ENCODE results near the gene RAB3GAP1. TPM values are rescaled to one million over a fixed set of nuclear protein-coding genes. Genes with fewer than 3 reads are reported as not detected.

RAB3GAP1 gene
- total RNA-seq, 2 experiments from 2014 or later, result 40.2 to 63.6 TPM

DNA sequence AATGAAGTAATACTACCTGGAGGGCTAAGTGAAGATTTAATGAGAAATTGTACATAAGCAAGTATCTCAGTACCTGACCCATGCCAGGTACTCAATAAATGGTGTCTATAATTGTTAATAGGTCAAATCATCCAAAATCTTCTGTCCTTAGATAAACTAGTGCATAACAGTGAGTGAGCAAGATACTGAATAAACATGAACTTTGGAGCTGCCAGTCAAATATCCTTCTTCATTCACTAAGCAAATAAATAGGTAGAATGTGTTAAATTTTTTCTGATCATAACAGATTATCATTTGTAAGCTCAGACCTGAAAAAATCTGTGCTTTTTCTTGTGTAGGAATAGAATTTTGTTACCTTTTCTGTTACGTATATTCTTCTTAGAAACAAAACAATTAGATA lies 39.6 kb downstream of the RAB3GAP1 start:
- no TSS peak for BruUV-seq (replicated peaks)
- peaks cover 23% of the 10 kb centered on the region; the same call in 1 of the 2 replicates for H3K79me2 ChIP-seq (ENCODE audit: insufficient read depth, low read depth, low read length)

DNA sequence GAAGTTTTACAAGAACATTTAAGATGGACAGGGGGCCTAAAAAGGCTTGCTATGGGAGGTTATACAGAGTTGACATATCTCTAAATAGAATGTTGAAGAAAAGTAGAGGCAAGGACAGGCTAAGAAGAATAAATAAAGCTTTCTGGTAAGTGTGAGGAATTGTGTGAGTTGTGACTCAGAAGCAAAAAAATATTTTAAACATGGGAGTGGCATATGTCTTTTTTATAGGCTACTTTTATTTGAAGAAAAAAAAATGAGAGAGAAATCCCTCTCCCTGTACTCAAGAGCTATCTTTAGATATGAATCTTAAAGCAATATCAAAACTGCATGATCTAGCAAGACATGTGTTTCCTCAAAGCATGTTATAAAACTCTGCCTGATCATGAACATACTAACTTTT lies 41.1 kb downstream of the RAB3GAP1 start:
- no peak for DNase-seq (ENCODE audit: low spot score)
- intact Hi-C loops (cut with micrococcal nuclease; ENCODE audit: unreplicated experiment), result no loop called here
- Histone ChIP-seq H4K20me1 (ENCODE audit: insufficient read depth, low read length) (no peaks in the 10 kb centered on the region), H2AFZ (ENCODE audit: low read length) (no peak overlapping the region), H3K9me3 (ENCODE audit: low read length) (no peaks in the 10 kb centered on the region), H3K9me2 (ENCODE audit: insufficient read depth, low read length) (no peaks in the 10 kb centered on the region), H3K79me2 (ENCODE audit: insufficient read depth, low read depth, low read length) (peaks cover 13% of the 10 kb centered on the region; the same call in 1 of the 2 replicates), H3K27ac (ENCODE audit: low read depth, low read length, poor library complexity, severe bottlenecking) (no peak overlapping the region), H3K36me3 (ENCODE audit: insufficient read depth, low read length) (peaks cover 52% of the 10 kb centered on the region), H3K4me2 (ENCODE audit: low read length) (no peak overlapping the region), H3K4me3 (ENCODE audit: low read depth, low read length, poor library complexity, severe bottlenecking) (no peak overlapping the region), H3K4me1 (ENCODE audit: insufficient read depth, low read length, poor library complexity, severe bottlenecking) (no peaks in the 10 kb centered on the region)
- ChIA-PET CTCF (ENCODE audit: unreplicated experiment) (no interaction called here), POLR2A (interaction anchor here (0.7 to 1.3 kb wide), 4 partner anchors 11 to 624 kb away, joined by 3 to 4 read pairs (median 3); partner anchors contain the start of gene RAB3GAP1)
- no TSS peak for BruUV-seq (replicated peaks)
- no peak for TF ChIP-seq EZH2phosphoT487 (IDR thresholded peaks at IDR 0.05; ENCODE audit: borderline replicate concordance, low read depth, low read length)
- TF ChIP-seq, protein P1, sequence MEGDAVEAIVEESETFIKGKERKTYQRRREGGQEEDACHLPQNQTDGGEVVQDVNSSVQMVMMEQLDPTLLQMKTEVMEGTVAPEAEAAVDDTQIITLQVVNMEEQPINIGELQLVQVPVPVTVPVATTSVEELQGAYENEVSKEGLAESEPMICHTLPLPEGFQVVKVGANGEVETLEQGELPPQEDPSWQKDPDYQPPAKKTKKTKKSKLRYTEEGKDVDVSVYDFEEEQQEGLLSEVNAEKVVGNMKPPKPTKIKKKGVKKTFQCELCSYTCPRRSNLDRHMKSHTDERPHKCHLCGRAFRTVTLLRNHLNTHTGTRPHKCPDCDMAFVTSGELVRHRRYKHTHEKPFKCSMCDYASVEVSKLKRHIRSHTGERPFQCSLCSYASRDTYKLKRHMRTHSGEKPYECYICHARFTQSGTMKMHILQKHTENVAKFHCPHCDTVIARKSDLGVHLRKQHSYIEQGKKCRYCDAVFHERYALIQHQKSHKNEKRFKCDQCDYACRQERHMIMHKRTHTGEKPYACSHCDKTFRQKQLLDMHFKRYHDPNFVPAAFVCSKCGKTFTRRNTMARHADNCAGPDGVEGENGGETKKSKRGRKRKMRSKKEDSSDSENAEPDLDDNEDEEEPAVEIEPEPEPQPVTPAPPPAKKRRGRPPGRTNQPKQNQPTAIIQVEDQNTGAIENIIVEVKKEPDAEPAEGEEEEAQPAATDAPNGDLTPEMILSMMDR (conservative IDR thresholded peaks at IDR 0.05; ENCODE audit: low read length), result no peak

More for the DNA sequence above, 39.6 kb downstream of the RAB3GAP1 start:
- intact Hi-C loops (cut with micrococcal nuclease; ENCODE audit: unreplicated experiment), result no loop called here
- POLR2A ChIA-PET, result interaction anchor here (1.4 kb wide), 1 partner anchor 12 kb away, joined by 5 read pairs; no protein-coding TSS in a partner anchor
- TF ChIP-seq, protein P1 (conservative IDR thresholded peaks at IDR 0.05; ENCODE audit: low read length), result no peak
- no peaks in the 10 kb centered on the region for H3K9me2 ChIP-seq (ENCODE audit: insufficient read depth, low read length)
- no peak overlapping the region for H3K4me3 ChIP-seq (ENCODE audit: low read depth, low read length, poor library complexity, severe bottlenecking)
- H3K9me3 ChIP-seq (ENCODE audit: low read length), result no peaks in the 10 kb centered on the region
- no peak overlapping the region for H2AFZ ChIP-seq (ENCODE audit: low read length)
- CTCF ChIA-PET (ENCODE audit: unreplicated experiment), result interaction anchor here (0.5 kb wide), 1 partner anchor 42 kb away, joined by 4 read pairs; no protein-coding TSS in a partner anchor
- H3K36me3 ChIP-seq (ENCODE audit: insufficient read depth, low read length), result peaks cover 42% of the 10 kb centered on the region
- no peak overlapping the region for H3K27ac ChIP-seq (ENCODE audit: low read depth, low read length, poor library complexity, severe bottlenecking)
- no peaks in the 10 kb centered on the region for H3K4me1 ChIP-seq (ENCODE audit: insufficient read depth, low read length, poor library complexity, severe bottlenecking)
- DNase-seq (ENCODE audit: low spot score), result no peak
- H4K20me1 ChIP-seq (ENCODE audit: insufficient read depth, low read length), result no peaks in the 10 kb centered on the region
- no peak overlapping the region for H3K4me2 ChIP-seq (ENCODE audit: low read length)

- CTCF ChIA-PET (ENCODE audit: unreplicated experiment), result no interaction called here
- Histone ChIP-seq H3K9me3 (ENCODE audit: low read length) (no peaks in the 10 kb centered on the region), H3K4me2 (ENCODE audit: low read length) (no peak overlapping the region), H3K9me2 (ENCODE audit: insufficient read depth, low read length) (no peaks in the 10 kb centered on the region), H4K20me1 (ENCODE audit: insufficient read depth, low read length) (no peaks in the 10 kb centered on the region), H3K4me3 (ENCODE audit: low read depth, low read length, poor library complexity, severe bottlenecking) (no peak overlapping the region), H3K27ac (ENCODE audit: low read depth, low read length, poor library complexity, severe bottlenecking) (no peak overlapping the region), H3K36me3 (ENCODE audit: insufficient read depth, low read length) (peaks cover 52% of the 10 kb centered on the region), H3K79me2 (ENCODE audit: insufficient read depth, low read depth, low read length) (peaks cover 13% of the 10 kb centered on the region; the same call in 1 of the 2 replicates), H2AFZ (ENCODE audit: low read length) (no peak overlapping the region), H3K4me1 (ENCODE audit: insufficient read depth, low read length, poor library complexity, severe bottlenecking) (no peaks in the 10 kb centered on the region)
- TF ChIP-seq, protein P1 (conservative IDR thresholded peaks at IDR 0.05; ENCODE audit: low read length), result no peak
- no peak for TF ChIP-seq EZH2phosphoT487 (IDR thresholded peaks at IDR 0.05; ENCODE audit: borderline replicate concordance, low read depth, low read length)
- intact Hi-C loops (cut with micrococcal nuclease; ENCODE audit: unreplicated experiment), result no loop called here
- BruUV-seq (replicated peaks), result no TSS peak
- DNase-seq (ENCODE audit: low spot score), result no peak
- POLR2A ChIA-PET, result interaction anchor here (1.1 to 1.3 kb wide), 2 partner anchors 11 to 42 kb away, joined by 3 to 4 read pairs; partner anchors contain the start of gene RAB3GAP1
Observed at GRCh38 chr2:135093670-135094330, 41.7 kb downstream of the RAB3GAP1 start.
